ENCODE data around the gene DYSF.

GRCh38 chr2:71458413-71459083 lies 5.2 kb downstream of the DYSF start:
- TF ChIP-seq CTCF (IDR thresholded peaks at IDR 0.05), result no peak
- peak in 1 of 2 donors; percentile 49 for TF ChIP-seq POLR2AphosphoS5 (IDR thresholded peaks at IDR 0.05)
